Transverse colon (tissue), 3 donors: ENCODE results near the gene U2AF2.

Experiments
- POLR2A ChIP-seq: fragments of 450-650 bp; IDR thresholded peaks from one replicate; pipeline ENCODE4 v1.6.1; 2016; ENCODE audit warnings: antibody characterized with exemption, mild to moderate bottlenecking, moderate library complexity
- POLR2AphosphoS5 ChIP-seq, 3 donors: sonication (generic); formaldehyde crosslinking; IDR thresholded peaks; one replicate each; pipeline ENCODE4 v1.6.1; 2016; ENCODE audit warnings: antibody characterized with exemption in 3 of 3

DNA sequence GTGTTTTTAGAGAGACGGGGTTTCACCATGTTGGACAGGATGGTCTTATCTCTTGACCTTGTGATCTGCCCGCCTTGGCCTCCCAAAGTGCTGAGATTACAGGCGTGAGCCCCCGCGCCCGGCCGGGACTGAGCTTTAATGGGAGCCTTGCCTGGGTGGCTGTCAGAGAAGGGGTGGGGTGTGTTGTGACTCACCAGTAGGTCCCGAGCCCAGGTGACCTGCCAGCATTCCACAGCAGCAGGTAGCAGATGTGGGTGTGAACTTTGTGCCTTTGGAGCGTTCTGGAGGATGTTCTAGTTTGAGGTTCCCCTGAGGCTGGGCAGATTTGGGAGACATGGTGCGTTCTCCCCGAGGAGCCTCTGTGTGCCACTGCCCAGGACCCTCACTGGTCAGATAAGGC, 13.1 kb downstream of the U2AF2 start:
- TF ChIP-seq POLR2A (no peak), POLR2AphosphoS5 (IDR thresholded peaks at IDR 0.05) (no peak)
